ENCODE data around the gene NUDT15. TPM values are rescaled to one million over a fixed set of nuclear protein-coding genes. Genes with fewer than 3 reads are reported as not detected.

Gene NUDT15
- total and polyA plus RNA-seq, 2 of the 8 experiments (the other 6 are each of a cell fraction or from before 2014, with no cell fraction given) = 37.8 to 65.9 TPM

GRCh38 chr13:48093588-48093987 lies 56.1 kb downstream of the NUDT15 start:
- H3K36me3 ChIP-seq (ENCODE audit: control insufficient read depth in 2 of 4, insufficient read depth in 4 of 4, low read length in 3 of 4) = no peaks in the 10 kb centered on the region; a peak in 1 of 8 replicates
- no peak overlapping the region for H3K27ac ChIP-seq (ENCODE audit: low read depth, low read length)
- no peak overlapping the region for H3K4ac ChIP-seq (replicated peaks; ENCODE audit: insufficient read length, low read depth, low read length)
- no peak overlapping the region for H3K23ac ChIP-seq (ENCODE audit: insufficient read length)
- H2BK20ac ChIP-seq (ENCODE audit: low read length) = no peak overlapping the region
- H3K4me1 ChIP-seq (replicated peaks in 1 of 4; ENCODE audit: control insufficient read depth in 3 of 4, insufficient read depth in 4 of 4, low read length in 3 of 4) = peaks cover 0 to 7% (median 0%) of the 10 kb centered on the region in 4 experiments; a peak in 2 of 7 replicates
- no peak for FAIRE-seq
- H4K8ac ChIP-seq (ENCODE audit: extremely low read depth, insufficient read depth, low read length) = no peak overlapping the region
- peaks cover 36 to 63% of the 10 kb centered on the region in 2 experiments for H3K79me2 ChIP-seq (ENCODE audit: control insufficient read depth in 1 of 2, insufficient read depth in 2 of 2, low read length in 2 of 2)
- CTCF ChIA-PET (ENCODE audit: partially characterized antibody) = interaction anchor here (1.1 to 2.0 kb wide), 4 partner anchors 33 to 209 kb away, joined by 3 to 10 read pairs (median 6); partner anchors contain the start of gene NUDT15
- H4K20me1 ChIP-seq (replicated peaks in 1 of 2; ENCODE audit: control insufficient read depth in 1 of 2, insufficient read depth in 2 of 2, low read length in 2 of 2) = peaks cover 0 to 2% of the 10 kb centered on the region in 2 experiments
- H3K4me3 ChIP-seq (ENCODE audit: extremely low read depth in 1 of 4, insufficient read depth in 2 of 4, low read depth in 3 of 4, low read length in 4 of 4) = peak overlapping the region; percentile 73 to 99 (median 92); a peak in 7 of 8 replicates
- peaks cover 6% of the 10 kb centered on the region for H3K23me2 ChIP-seq (ENCODE audit: low read depth, low read length)
- H2AK5ac ChIP-seq (ENCODE audit: low read depth, low read length) = no peak overlapping the region
- H3K9me3 ChIP-seq (ENCODE audit: insufficient read depth in 2 of 2, low read depth in 1 of 2, low read length in 1 of 2) = no peaks in the 10 kb centered on the region
- H3K18ac ChIP-seq (ENCODE audit: extremely low read depth, low read length) = no peak overlapping the region
- no peak overlapping the region for H2BK5ac ChIP-seq (ENCODE audit: low read depth, low read length)
- no peak overlapping the region for H4K91ac ChIP-seq (replicated peaks; ENCODE audit: insufficient read length, low read length)
- H3K9ac ChIP-seq (replicated peaks in 1 of 4; ENCODE audit: extremely low read depth in 1 of 4, low read depth in 3 of 4, low read length in 3 of 4) = peak overlapping the region in 1 of 4 experiments; percentile 14; a peak in 2 of 7 replicates
- peak overlapping the region; percentile 77 to 97 for H3K4me2 ChIP-seq (ENCODE audit: insufficient read depth in 1 of 2, low read depth in 2 of 2, low read length in 2 of 2)
- POLR2A ChIA-PET (ENCODE audit: partially characterized antibody) = interaction anchor here (1.0 to 1.6 kb wide), 3 partner anchors 8 to 92 kb away, joined by 3 to 5 read pairs (median 4); partner anchors contain the start of gene SUCLA2
- H3K27me3 ChIP-seq (replicated peaks in 1 of 4; ENCODE audit: control insufficient read depth in 3 of 4, extremely low read depth in 1 of 4, insufficient read depth in 3 of 4, low read length in 3 of 4) = no peaks in the 10 kb centered on the region
- TF ChIP-seq CREB1 (IDR thresholded peaks at IDR 0.05) (no peak), MAX (IDR thresholded peaks at IDR 0.05) (no peak)
- no peak overlapping the region for H2AFZ ChIP-seq (ENCODE audit: low read length)
- no peak overlapping the region for H2BK120ac ChIP-seq (replicated peaks; ENCODE audit: low read depth, low read length)
- no peak overlapping the region for H2BK15ac ChIP-seq (ENCODE audit: low read length)
- DNase-seq (ENCODE audit: low read depth in 1 of 2, low spot score in 2 of 2) = no peak
- H3K14ac ChIP-seq (ENCODE audit: insufficient read length) = no peak overlapping the region
- peaks cover 4% of the 10 kb centered on the region; the same call in 1 of the 2 replicates for H3K79me1 ChIP-seq (ENCODE audit: low read depth, low read length)
- H4K5ac ChIP-seq (ENCODE audit: insufficient read length, low read depth, low read length) = no peak overlapping the region
- H2BK12ac ChIP-seq (ENCODE audit: low read depth, low read length) = no peak overlapping the region
- H3K56ac ChIP-seq (replicated peaks; ENCODE audit: insufficient read length, low read depth, low read length) = no peak overlapping the region
- 87% methylated on average over 8 of the region's 9 CpGs; no CpG with 5 or more reads in 1 of the 2 experiments for WGBS, 2 experiments (ENCODE audit: extremely low coverage in 1 of 2, insufficient coverage in 1 of 2, insufficient read length in 1 of 2, insufficient replicate concordance in 2 of 2, low coverage in 1 of 2, low lambda C conversion rate in 2 of 2, missing lambda C conversion rate in 1 of 2)
